GM21367 (cell line): ENCODE measurements around the gene NSG1.
"Not testable (repeated sequence)": the region's sequence is repeated elsewhere in the genome, so short reads cannot be mapped to it uniquely, and the experiment has no call there.

Experiments used
- ATAC-seq: cut with Tn5 transposase; IDR thresholded peaks from one replicate; pipeline ENCODE4 v1.9.1; 2021; ENCODE audit not compliant: unreplicated experiment

The NSG1 gene

DNA sequence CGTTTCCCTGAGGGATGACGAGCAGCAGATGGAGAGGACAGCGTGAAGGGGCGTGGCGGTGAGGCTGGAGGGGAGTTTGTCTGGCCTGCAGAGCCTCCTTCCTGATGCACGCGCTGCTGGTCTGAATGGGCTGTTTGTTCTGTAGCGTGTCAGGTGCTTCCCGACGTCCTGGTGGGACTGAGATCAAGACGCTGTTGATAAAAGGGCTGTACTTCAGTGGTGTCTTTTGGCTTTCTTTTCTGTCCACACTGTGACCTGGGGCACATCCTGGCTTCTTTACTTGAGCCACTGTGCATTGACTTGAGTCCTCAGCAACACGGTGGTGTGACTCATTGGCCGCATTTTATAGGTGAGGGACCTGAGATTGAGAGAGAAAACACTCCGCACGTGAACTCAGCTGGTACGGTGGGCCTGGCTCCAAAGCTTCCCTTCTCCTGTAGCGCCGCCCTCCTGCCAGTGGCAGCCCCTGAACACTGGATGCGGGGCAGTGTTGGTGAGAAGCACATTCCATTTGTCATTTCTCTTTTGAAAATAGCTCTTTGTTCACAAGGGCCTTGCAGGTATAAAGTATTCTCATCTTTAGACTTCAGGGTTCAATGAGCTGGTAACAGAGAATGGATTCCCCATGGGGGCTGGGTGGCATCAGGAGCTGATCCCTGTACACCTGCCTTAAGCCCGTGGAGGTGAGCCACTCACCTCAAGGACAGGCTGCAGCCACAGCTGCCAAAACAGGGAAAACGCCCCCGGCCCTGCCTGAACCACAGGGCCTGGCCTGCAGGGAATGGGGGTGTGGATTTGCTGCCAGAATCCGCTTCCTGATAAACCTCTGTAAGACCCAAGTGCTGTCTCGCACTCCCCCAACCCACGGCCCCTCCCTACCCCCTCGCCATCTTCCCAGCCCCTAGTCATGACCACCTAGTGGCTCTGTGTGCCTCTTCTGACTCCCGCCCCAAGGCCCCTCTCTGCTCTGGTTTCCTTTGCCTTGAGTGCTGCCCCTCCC is 29.2 kb downstream of the NSG1 start:
- no peak for ATAC-seq

DNA sequence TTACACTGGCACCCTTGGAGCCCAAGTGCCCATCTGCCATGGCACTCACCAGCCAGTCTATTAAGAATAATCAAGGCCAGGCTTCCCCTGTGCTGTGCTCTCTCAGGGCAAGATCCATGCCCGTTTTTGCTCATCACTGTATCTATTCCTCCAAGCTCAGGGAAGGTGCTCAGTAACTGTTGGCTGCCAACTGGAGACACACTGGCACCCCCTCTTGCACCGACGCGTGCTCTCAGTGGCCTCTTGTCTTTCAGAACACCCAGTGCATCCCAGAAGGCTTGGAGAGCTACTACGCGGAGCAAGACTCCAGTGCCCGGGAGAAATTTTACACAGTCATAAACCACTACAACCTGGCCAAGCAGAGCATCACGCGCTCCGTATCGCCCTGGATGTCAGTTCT is 30.1 kb downstream of the NSG1 start:
- no peak for ATAC-seq

DNA sequence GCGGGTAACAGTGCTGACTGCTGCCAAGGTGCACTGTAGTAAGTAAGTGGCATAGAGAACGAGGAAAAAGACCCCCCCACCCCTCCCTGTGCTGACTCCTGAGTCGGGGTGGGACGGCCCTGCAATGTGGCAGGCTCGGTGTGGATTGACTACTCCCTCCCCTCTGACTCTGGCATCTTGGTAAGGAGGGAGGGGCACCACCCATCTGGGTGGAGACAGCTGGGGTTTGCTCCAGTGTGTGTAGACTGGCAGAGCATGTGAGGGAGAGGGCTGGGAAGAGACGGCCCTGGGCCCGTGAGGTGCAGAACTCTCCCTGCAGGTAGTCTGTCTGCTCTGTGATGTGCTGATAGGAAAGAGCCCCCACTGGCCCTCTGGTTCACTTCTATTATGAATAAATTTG is 31.0 kb downstream of the NSG1 start:
- no peak for ATAC-seq

DNA sequence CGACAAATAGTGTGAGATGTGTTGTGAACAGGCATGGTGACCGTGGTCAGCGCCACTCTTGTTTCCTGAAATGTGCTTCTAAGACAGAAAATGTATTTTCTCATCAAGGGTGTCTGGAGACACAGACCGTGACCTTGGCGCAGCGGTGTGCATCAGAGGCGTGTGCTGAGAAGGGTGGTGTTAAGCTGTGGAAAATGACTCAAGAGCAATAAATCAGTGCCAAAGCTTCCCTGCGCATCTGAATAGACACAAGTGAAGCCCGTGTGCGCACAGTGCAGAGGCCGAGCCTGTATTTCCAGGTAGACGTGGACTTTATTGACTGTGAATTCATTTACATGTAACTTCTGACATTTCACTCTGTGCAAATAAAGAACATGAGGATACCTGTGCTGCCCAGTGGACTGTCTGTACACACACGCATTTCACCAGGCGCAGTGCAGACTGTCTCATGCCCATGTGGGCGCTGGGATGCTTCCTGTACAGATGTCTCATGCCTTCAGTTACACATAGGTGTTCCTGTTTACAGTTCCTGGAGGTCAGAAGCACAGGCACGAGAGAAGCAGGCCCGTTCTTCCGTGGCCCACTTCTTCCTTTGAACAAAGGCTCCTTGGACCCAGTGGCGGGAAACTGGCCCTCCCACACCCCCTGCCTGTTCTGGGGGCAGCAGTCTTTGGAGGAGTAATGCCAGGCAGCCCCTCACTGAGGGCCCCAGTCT is 31.9 kb downstream of the NSG1 start:
- ATAC-seq, result no peak

DNA sequence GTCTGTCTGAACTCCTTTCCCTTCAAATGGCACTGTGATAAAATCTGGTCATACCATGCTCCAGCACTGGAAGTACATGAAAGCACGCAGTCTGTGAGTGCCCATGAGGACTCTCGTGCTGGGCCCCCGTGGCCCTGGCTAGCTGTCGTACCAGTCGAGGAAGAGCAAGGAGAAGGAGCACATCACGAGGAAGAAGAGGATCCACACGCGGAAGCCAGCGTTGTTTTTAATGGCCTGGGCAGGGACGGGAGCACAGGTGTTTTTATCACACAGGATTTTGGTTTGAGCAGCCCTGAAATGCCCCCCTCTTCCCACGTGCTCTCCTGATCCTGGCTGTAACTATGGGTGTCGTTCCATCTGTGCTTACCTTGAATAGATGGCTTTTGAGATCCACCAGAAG is 33.0 kb downstream of the NSG1 start:
- no peak for ATAC-seq

DNA sequence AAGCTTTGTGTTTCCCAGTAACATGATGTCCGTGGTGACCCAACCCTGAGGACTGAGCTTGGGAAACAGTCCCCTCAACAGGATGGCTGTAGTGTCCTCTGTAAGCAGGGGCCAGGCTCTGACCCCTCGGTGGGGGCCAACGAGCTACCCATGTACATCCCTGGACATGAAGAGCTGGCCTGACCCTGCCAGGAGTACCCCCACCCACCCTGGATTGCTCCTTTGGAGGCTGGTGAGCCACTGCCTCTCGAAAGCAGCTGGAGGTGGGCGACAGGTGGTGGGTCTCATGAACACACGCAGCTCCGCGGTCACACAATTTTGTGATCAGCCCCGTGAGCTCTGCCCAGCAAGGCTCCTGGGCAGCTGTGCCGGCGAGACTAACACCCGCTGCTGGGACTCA is 33.5 kb downstream of the NSG1 start:
- no peak for ATAC-seq

DNA sequence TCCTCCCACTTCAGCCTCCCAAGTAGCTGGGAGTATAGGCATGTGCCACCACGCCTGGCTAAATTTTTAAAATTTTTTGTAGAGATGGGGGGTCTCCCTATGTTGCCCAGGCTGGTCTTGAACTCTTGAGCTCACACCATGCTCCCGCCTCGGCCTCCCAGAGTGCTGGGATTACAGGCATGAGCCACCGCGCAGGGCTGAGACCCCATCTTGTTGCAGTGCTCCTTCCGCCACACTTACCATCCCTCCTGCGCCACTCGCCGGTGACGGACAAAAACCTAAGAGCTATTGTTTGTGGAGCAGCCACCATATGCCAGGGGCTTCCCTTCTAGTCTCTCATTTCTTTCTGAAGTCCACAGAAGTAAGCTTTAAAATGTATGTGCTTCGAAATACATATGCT is 34.5 kb downstream of the NSG1 start:
- no peak for ATAC-seq

DNA sequence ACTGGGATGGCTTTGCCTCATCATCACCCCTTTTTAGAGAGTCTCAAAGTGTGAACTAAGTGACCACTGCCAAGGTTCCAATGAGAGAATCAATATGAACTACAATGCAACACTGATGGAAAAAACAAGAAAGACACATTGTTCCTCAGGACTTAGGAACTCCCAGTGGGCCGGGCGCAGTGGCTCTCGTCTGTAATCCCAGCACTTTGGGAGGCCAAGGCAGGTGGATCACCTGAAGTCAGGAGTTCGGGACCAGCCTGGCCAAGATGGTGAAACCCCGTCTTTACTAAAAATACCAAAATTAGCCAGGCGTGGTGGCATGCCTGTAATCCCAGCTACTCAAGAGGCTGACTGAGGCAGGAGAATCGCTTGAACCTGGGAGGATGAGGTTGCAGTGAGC is 35.2 kb downstream of the NSG1 start:
- not testable (repeated sequence) for ATAC-seq

DNA sequence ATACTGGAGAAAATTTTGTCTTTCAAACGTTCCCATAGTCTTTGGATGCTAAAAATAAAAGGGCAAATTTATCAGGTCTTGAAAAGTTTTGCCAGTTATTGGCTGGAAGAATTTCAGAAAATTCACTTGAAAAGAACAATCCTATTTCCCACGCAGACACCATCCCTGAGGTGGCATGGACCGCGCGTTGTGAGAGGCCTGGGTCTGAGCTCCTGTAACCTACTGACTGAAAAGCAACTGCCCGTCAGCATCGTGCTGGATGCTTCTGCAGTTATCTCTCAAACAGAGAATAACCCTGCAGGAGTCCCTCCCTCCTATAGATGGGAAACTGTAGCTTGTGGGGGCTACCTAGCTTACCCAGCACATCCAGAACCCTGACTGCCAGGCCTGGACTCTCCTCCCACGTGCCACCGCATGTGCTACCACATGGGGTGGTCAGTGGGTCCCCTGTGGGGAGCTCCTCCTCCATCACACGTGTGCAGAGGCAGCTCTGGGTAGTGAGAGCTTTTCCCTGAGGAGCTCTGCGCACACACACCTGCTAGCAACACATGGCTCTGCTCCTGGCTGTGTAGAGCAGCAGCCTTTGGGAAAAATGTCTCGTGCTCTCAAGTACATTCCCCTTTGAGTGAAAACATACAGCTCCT is 36.1 kb downstream of the NSG1 start:
- ATAC-seq, result no peak

DNA sequence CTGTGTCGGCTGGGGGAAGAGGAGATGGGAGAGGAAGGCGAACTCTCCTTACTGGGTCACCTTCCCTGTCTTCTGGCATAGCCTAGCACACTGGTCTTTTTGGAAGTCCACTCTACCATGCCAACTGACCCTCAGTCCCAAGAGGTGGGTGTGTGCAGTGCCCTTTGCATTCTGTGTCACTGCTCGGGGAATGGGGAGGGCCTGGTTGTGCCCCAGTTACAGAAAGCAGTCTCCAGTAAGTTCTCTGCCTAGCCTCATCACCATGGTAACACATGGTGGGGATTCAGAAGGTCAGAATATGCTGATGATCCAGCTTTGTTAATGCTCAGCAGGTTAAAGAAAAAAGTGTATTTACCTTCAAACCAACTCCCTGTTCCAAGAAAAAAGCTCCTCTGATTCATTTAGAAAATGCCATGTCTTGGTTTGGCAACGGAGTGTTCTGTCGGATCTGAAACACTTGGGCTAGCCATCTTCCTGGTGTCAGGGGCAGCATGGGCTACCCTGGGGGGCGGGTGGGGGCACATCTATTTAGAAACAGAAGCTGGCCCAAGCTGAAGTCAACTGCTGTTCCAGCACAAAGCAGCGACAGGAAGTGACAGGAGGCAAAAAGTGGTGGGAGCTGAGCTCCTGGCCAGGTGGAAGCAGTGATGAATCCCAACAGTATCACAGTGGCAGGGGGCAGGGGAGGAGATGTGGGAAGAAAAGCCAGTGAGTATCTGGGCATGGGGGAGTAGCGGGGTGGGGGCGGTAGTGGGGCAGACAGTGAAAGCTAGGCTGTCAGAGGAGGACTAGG is 37.0 kb downstream of the NSG1 start:
- no peak for ATAC-seq

DNA sequence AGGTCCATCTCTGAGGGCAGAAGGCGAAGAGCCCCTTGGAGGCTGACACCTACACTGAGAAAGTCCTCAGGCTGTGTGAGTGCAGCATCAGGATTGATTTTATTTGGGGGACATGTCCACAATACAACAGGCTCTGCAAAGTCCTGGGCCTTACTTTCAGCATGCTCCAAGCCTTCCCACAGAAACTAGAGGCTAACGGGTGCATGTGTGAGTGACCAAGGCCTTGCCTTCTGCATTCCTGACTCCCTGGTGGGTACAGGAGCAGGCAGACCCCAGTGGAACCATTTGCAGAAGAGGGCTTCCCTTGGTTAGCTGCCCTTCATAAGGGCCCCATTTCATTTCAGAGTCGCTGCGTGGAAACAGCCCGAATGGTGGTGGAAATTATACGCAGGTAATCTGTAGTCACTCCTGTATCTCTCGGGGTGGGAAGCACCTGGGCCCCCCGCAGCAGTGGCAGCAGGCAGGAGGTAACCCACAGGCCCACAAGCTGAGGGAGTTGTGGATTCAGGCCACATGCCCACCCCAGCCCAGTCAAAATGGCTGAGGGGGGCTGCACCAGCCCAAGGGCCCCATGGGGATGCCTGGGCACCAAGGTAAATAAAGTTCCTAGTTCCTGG is 37.7 kb downstream of the NSG1 start:
- ATAC-seq, result no peak

DNA sequence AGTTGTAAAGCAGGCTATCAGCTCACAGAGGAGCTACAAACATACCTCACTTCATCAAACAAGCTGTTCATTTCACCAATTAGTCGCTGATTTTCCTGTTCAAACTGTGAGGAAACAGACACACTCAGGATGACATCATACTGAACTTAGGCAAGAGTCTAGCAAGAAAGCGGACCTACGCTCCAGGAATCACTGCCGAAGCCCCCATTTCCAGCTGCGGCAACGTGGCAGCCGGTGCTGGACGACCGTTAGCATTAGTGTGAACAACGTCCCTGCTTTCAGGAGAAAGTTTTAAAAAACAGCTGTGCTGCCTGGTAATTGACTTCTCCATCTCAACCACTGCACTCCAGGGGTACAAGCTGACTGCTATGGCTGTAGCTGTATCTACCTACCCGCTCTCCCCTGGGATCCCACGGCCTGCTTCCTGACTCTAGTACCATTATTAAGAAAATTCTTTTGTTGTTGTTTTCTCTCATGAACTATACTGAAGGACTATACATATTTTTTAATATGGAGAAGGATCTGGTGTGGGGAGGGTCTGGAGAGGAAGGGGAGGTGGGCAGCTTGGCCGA is 38.3 kb downstream of the NSG1 start:
- no peak for ATAC-seq

DNA sequence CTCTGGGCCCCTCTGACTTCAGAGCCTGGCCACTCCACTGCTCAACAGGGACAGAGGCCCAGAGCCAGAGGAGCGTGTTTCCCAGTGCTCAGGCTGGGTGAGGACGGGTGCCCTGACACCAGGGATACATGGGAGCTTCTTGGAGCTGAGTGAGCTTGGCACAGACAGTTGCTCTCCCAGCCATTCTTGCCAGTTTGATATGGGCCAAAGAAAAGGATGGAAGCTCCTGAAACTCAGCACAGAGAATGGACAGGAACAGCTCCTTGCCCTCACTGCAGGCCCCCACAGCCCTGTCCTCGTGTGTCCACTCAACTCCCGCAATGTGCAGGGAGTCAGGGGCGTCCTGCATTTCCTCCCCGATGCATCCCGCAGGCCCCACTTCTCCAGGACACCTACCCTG is 38.8 kb downstream of the NSG1 start:
- ATAC-seq, result no peak

DNA sequence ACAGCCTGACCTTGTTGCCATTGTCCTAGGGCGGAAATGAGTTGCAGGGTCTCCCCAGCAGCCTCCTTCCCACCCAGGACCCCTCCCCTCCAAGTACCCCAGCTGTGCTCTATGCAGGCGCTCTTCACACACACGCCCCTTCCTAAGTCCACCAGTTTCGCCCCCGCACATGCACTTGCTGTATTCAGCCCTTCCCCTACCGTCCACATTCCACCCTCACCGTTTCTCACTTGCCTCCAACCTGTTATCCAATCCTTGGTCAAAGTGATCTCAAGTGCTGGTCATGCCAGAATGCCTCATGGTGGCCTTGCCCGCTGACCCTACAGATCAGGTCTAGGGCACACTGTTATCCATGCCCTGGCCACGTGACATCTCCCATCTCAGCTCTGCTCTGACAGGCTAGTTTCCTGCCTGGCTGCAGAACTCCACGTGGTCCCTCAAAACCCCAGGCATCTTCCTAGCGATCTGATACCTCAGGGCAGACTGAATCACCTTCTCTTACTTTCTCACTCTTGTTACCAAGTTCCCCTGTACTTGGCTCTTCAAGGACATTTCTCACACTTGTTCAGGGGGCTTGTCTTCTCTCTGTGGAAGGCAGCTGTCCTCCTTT is 39.7 kb downstream of the NSG1 start:
- no peak for ATAC-seq

DNA sequence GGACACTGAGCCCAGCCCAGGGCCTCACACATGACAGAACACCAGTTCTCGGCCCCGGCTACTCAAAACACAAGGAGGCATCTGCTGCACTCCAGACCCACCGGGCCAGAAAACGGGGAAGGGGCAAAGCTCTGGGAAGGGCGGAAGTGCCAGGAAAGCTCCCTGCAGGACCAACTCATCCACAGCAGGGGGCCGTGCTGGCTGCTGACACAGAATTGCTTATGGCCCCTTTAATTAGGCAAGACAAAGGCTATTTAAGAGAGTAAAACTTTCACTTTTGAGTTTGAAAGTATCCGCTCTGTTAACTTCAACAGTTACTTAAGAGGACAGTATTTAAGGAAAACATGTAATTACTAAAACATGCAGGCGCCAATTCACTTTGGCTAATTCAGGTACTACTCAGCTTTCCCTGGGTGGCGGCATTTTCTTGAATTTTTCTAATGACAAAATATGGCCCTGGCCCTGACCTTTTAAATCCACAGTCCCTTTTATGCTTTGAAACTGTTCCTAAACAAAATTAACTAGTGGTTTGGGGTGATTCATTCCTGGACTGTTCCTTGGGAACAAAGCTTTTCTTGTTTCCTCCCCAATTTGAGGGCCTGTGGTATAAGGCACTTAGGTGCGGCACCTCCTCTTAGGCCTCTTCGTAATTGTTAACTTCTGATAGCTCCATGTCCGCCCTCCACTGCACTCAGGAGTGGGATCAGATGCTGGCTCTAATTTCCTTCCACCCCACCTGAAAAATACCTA is 40.4 kb downstream of the NSG1 start:
- ATAC-seq, result no peak

DNA sequence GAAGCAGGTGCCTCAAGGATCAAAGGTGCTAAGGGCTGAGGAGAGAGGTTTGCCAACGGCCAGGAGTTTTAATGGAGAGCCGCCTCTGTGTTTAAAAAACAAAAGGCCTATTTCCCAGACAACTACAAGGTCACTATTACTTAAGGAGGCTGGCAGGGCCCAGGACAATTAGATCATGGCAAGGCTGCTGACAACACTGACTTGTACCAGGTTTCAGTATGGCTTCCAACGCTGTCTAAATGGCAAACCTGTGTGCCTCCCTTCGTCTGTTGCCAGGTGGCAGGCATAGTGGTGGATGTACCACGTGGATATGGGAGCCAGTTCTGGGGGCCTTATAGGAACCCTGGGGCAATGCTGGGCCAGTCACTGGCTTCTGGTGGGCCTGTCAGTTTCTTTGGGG is 41.0 kb downstream of the NSG1 start:
- ATAC-seq, result no peak

DNA sequence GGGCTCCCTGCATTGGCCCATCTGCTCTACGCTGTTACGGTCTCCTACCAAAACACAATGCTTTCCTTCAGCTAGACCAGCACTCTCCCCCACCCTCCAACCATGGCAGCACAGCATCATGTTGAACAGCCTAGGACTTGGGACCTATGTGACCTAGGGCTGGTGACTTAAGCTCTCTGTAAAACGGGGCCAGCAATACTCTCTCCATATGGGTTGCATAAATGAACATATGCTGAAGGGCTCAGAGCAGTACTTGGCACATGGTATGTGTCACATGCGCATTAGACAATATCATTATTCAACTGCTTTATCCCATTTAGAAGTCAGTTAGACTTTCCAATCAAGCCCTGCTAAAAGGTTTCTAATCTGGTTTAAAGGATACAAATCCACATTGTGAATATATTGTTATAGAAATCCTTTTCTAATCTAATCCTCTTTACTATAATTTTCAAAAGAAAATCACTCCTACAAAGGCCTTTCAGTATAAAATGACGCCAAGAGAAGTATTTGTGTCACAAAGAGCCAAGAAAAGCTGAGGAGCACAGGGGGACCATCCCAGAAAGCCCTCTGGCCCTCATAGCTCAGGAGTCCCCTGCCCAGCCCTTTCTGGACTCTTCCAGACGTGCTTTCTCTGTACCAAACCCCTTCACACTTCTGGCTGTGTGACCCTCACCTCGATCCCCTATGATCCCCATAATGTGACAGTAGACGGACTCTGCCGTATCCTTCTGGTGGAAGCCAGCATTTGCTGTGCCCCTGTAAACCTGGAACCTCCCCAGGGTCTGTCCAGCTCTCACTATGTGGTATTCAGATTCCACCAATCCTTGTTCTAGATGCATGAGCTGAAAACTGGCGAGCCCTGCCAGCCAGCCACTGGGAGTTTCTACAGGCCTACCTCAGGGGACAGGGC is 42.3 kb downstream of the NSG1 start:
- ATAC-seq, result no peak
